Common myeloid progenitor, CD34-positive (primary cell): ENCODE measurements around the gene SEC61B.

ENCODE experiments used
- CTCF ChIA-PET: fragments of 350-600 bp; sonication (Branson Sonifier 250); formaldehyde crosslinking; loops from one replicate; lab custom pipeline; 2021; ENCODE audit warnings: antibody characterized with exemption; lab: Charles Lee
- POLR2A ChIA-PET: fragments of 350-600 bp; sonication (Branson Sonifier 250); formaldehyde crosslinking; loops from one replicate; lab custom pipeline; 2021; ENCODE audit warnings: antibody characterized with exemption; lab: Charles Lee
- DNase-seq, 3 donors: peaks; one replicate each; pipeline versions ENCODE4 v3.0.0 to v3.0.0-alpha.2; 2013
- H3K27ac ChIP-seq, 2 experiments: 1 replicate in 1 of 2; 2 replicates in 1 of 2; pipeline ENCODE4 v1.7.0; 2013; ENCODE audit warnings: inconsistent platforms in 2 of 2, low read length in 2 of 2, mild to moderate bottlenecking in 2 of 2, low read depth in 1 of 2, moderate library complexity in 1 of 2; ENCODE audit not compliant: severe bottlenecking in 2 of 2, insufficient read depth in 1 of 2, poor library complexity in 1 of 2
- H3K27me3 ChIP-seq, 5 experiments: replicated peaks in 2 of 5; 1 replicate in 3 of 5; 2 replicates in 2 of 5; pipeline versions ENCODE4 v1.6.1 to v1.7.0; 2013; ENCODE audit warnings: low read length in 4 of 5, mild to moderate bottlenecking in 2 of 5, moderate library complexity in 2 of 5, inconsistent platforms in 1 of 5; ENCODE audit not compliant: insufficient read depth in 5 of 5, control insufficient read depth in 4 of 5
- H3K36me3 ChIP-seq, 4 experiments: 1 replicate in 2 of 4; 2 replicates in 2 of 4; pipeline versions ENCODE4 v1.6.1 to v1.7.0; 2013; ENCODE audit warnings: low read length in 3 of 4, control low read depth in 1 of 4, mild to moderate bottlenecking in 1 of 4; ENCODE audit not compliant: control insufficient read depth in 4 of 4, insufficient read depth in 4 of 4
- H3K4me1 ChIP-seq, 4 experiments: 1 replicate in 3 of 4; 2 replicates in 1 of 4; pipeline versions ENCODE4 v1.6.1 to v1.7.1; 2013; ENCODE audit warnings: low read length in 3 of 4, mild to moderate bottlenecking in 3 of 4, control low read depth in 1 of 4, inconsistent platforms in 1 of 4, moderate library complexity in 1 of 4; ENCODE audit not compliant: control insufficient read depth in 4 of 4, insufficient read depth in 4 of 4; ENCODE audit errors: control extremely low read depth in 1 of 4
- H3K4me3 ChIP-seq, 7 experiments: 1 replicate in 4 of 7; 2 replicates in 3 of 7; pipeline versions ENCODE4 v1.5.1 to v1.7.0; 2013; ENCODE audit warnings: mild to moderate bottlenecking in 7 of 7, low read length in 6 of 7, moderate library complexity in 6 of 7, inconsistent platforms in 2 of 7, low read depth in 2 of 7, control low read depth in 1 of 7; ENCODE audit not compliant: insufficient read depth in 4 of 7, control insufficient read depth in 1 of 7; ENCODE audit errors: extremely low read depth in 1 of 7
- H3K9me3 ChIP-seq, 5 experiments: 1 replicate in 4 of 5; 2 replicates in 1 of 5; pipeline versions ENCODE4 v1.6.1 to v1.7.1; 2013; ENCODE audit warnings: low read length in 4 of 5, mild to moderate bottlenecking in 2 of 5, inconsistent platforms in 1 of 5, low read depth in 1 of 5, moderate library complexity in 1 of 5; ENCODE audit not compliant: control insufficient read depth in 4 of 5, insufficient read depth in 2 of 5; ENCODE audit errors: control extremely low read depth in 1 of 5
- WGBS: methylation state at CpG from one replicate; pipeline ENCODE4 v1.1.5; 2013; ENCODE audit not compliant: insufficient coverage; 5-methylcytosine and 5-hydroxymethylcytosine counted together

Gene SEC61B

DNA sequence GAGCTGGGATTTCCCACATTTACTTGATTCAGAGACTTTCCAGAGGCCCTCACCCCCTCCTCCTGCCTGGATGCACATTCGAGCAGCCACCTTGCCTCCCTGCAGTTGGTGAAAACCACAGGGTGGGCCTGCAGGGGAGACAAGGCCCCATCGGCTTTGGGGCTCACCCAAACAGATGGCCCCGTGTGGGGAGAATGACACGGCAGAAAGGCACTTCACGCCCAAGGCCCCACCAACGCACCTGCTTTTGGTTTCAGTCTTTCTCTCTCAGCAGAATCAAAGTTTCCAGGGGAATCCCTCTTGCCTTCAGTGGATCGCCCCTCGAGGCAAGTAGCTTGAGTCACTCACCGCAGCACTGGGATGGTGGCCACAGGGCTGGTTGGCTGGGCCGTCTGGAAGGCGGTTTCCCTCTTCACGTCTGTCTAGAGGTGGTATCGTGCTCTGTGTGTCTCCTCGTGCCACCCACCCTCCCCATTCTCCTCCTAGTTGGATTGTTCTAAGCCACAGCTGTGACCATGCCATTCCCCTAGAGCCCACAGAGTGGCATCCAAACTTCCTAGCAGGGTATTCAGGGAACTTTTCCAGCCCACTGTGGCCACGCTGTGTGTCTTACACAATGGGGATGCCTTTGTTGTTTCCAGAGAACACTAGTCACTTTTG, 31.8 kb downstream of the SEC61B start:
- ChIA-PET CTCF (interaction anchor here (1.1 to 1.6 kb wide), 4 partner anchors 11 to 31 kb away, joined by 3 to 4 read pairs (median 4); no protein-coding TSS in a partner anchor), POLR2A (no interaction called here)
- Histone ChIP-seq H3K9me3 (no peaks in the 10 kb centered on the region), H3K36me3 (no peaks in the 10 kb centered on the region), H3K27ac (no peak overlapping the region), H3K4me3 (peak overlapping the region in 1 of 7 experiments; percentile 21), H3K27me3 (no peaks in the 10 kb centered on the region), H3K4me1 (peaks cover 0 to 14% (median 7%) of the 10 kb centered on the region in 4 experiments)
- DNase-seq = peak; percentile 64 to 96 (median 96)
- 72% methylated on average over 11 of the region's 15 CpGs for WGBS

DNA sequence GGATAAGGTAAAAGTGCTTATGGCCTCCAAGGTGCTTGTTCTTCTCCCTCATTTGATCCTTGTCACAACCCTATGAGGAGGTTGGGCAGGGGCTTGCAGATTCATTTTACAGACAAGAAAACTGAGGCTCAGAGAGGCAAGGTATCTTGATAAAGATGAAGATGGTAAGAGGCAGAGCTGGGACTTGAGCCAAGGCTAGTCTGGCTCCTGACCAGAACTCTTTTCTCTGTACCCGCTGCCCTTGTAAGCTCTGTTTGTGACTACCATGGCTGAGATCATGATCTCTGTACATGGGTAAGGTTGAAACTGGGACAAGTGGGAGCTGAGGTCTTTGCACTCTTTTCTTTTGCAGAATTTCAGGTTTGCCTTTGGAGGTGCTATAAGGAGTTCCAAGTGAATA, 33.6 kb downstream of the SEC61B start:
- Histone ChIP-seq H3K4me3 (no peak overlapping the region), H3K9me3 (no peaks in the 10 kb centered on the region), H3K27ac (no peak overlapping the region), H3K4me1 (peaks cover 7 to 23% (median 7%) of the 10 kb centered on the region in 4 experiments), H3K36me3 (no peaks in the 10 kb centered on the region), H3K27me3 (no peaks in the 10 kb centered on the region)
- ChIA-PET POLR2A (no interaction called here), CTCF (interaction anchor here (1.2 kb wide), 2 partner anchors 20 to 24 kb away, joined by 3 read pairs; no protein-coding TSS in a partner anchor)
- DNase-seq = no peak
- WGBS = 100% methylated on average over 1 of the region's 1 CpG

DNA sequence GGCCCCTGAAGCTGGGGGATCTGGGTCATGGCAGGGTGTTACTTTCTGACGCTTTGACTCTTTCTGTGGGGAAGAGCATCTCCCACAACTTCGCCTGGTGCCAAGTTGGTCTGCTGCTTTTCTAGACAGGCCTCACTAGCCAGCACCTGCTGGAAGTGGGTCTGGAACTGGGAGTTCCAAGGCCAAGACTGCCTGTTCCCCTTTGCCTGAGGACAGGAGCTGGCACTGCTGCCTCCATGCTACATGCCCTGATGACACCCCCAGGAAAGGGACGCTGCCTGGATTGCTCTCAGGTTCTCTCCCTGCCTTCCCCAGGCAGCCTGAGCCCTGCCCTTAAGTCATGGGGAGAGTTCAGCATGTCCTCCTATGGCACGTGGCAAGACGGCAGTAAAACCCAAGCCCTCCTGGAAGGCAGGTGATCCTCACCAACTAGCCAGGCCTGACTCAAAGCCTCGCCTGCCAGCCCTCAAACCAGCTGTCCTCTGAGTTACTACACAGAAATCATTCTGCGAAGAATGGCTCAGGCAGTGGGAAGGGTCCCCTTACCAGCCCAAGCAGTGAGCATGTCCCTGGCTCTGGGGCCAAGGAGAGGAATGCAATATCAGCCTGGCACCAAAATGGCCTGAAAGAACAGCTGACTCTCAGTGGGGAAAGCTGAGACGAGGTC, 35.8 kb downstream of the SEC61B start:
- H3K4me1 ChIP-seq = peaks cover 7 to 23% (median 7%) of the 10 kb centered on the region in 4 experiments
- no peak for DNase-seq
- ChIA-PET CTCF (interaction anchor here (1.0 to 3.1 kb wide), 4 partner anchors 9 to 753 kb away, joined by 3 to 15 read pairs (median 6); partner anchors contain the start of genes ALG2 and SEC61B), POLR2A (interaction anchor here (0.5 to 0.7 kb wide), 2 partner anchors 114 to 823 kb away, joined by 3 read pairs; no protein-coding TSS in a partner anchor)
- 100% methylated on average over 7 of the region's 8 CpGs for WGBS
- H3K27ac ChIP-seq = no peak overlapping the region
- no peaks in the 10 kb centered on the region for H3K36me3 ChIP-seq
- H3K27me3 ChIP-seq = no peaks in the 10 kb centered on the region
- no peaks in the 10 kb centered on the region for H3K9me3 ChIP-seq
- H3K4me3 ChIP-seq = no peak overlapping the region

DNA sequence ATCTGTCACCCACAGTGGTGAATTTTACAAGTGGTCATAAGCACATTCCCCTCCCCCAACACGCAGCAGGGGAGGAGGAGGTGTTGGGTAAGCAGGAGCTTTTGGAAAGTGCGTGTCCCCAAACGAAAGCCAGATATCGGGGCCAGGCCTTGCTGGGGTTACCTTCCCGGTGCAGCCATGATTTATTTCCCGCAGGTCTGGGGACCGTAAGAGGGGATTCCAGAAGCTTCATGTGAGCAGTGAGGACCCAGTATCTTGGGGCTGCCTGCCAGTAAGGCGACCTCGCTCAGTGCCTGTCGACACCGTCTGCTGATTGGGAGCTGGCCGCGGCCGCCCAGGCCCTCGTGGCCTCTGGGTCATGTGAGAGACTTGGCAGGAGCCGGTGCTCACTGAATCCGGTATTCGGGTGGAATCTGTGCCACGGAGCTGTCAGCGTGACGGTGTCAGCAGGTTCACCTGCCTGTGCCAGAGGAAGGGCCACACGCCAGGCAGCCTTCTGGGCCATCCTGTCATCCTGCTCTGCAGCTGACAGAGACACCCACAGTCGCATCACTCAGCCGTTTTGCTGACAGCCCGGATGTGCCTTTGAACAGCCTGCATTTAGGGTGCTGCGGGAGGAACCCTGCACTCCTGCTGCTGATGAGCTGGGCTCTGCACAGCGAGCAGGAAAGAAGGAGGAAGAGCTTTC, 37.3 kb downstream of the SEC61B start:
- peak overlapping the region in 4 of 7 experiments; percentile 3 to 65 (median 30) for H3K4me3 ChIP-seq
- no peaks in the 10 kb centered on the region for H3K36me3 ChIP-seq
- POLR2A ChIA-PET = no interaction called here
- peak in 2 of 3 donors; percentile 36 to 57 for DNase-seq
- 36% methylated on average over 25 of the region's 27 CpGs for WGBS
- peaks cover 0 to 9% (median 5%) of the 10 kb centered on the region in 4 experiments for H3K4me1 ChIP-seq
- no peaks in the 10 kb centered on the region for H3K27me3 ChIP-seq
- no peak overlapping the region for H3K27ac ChIP-seq
- CTCF ChIA-PET = interaction anchor here (1.0 to 3.1 kb wide), 4 partner anchors 10 to 752 kb away, joined by 3 to 15 read pairs (median 6); partner anchors contain the start of genes ALG2 and SEC61B
- H3K9me3 ChIP-seq = no peaks in the 10 kb centered on the region

DNA sequence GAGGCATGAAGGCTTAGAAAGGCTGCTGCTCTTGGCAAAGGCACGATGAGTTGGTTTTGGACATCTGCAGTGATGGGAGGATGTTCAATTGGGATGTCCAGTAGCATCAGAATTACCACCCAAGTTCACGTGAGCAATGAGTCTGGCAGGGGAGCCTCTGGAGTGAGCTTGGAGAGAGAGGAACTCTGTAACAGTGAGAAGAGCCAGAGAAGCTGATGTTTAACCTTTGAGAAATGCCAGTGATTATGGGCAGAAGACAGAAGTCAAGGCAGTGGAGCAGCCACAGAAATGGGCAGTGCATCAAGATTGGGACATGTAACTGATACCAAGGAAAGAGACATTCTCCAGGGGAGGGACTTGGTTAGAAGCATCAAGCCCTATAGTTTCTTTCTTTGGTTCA, 39.8 kb downstream of the SEC61B start:
- Histone ChIP-seq H3K4me3 (no peak overlapping the region), H3K27me3 (no peaks in the 10 kb centered on the region), H3K9me3 (no peaks in the 10 kb centered on the region), H3K36me3 (no peaks in the 10 kb centered on the region), H3K27ac (no peak overlapping the region), H3K4me1 (peaks cover 4 to 16% (median 7%) of the 10 kb centered on the region in 4 experiments)
- WGBS = 100% methylated on average over 2 of the region's 2 CpGs
- no peak for DNase-seq
- POLR2A ChIA-PET = no interaction called here
- CTCF ChIA-PET = no interaction called here

DNA sequence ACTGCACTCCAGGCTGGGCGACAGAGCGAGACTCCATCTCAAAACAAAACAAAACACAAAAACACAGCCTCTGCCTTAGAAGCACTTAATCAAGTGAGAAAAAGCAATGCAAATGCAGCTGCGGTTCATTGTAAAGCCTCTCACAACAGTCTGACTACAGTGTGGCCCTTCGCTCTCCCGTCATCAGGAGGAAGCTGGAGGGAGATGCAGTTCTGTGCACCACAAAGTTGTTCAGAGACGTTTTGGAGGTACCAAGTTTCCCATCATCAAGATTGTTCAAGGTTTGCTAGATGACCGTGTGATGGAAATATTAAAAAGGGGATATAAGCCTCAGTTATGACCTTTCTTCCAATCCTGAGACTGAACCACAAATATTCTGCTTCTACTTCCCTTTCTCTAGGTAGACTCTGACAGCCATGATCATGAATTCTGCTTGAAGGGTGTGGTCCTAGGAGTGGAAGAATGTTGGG, 40.9 kb downstream of the SEC61B start:
- Histone ChIP-seq H3K27me3 (no peaks in the 10 kb centered on the region), H3K4me1 (peaks cover 5 to 18% (median 7%) of the 10 kb centered on the region in 4 experiments), H3K27ac (no peak overlapping the region), H3K9me3 (no peaks in the 10 kb centered on the region), H3K36me3 (no peaks in the 10 kb centered on the region), H3K4me3 (no peak overlapping the region)
- no peak for DNase-seq
- POLR2A ChIA-PET = no interaction called here
- whole genome bisulfite sequencing = 100% methylated on average over 3 of the region's 7 CpGs
- CTCF ChIA-PET = no interaction called here
